Esophagus (tissue), 2 donors: ENCODE data around the gene TRIM8. TPM values are rescaled to one million over a fixed set of nuclear protein-coding genes. Genes with fewer than 3 reads are reported as not detected.

ENCODE experiments used
- H3K27ac ChIP-seq, 2 donors: one replicate each; pipeline ENCODE4 v1.5.1; 2013; ENCODE audit warnings: low read depth in 2 of 2, mild to moderate bottlenecking in 2 of 2, inconsistent platforms in 1 of 2, low read length in 1 of 2, moderate library complexity in 1 of 2
- H3K27me3 ChIP-seq, 2 donors: one replicate each; pipeline ENCODE4 v1.6.1; 2013; ENCODE audit warnings: low read length in 2 of 2, control low read depth in 1 of 2, mild to moderate bottlenecking in 1 of 2; ENCODE audit not compliant: insufficient read depth in 2 of 2, control insufficient read depth in 1 of 2
- H3K36me3 ChIP-seq, 2 donors: one replicate each; pipeline ENCODE4 v1.6.1; 2013; ENCODE audit warnings: low read length in 1 of 2; ENCODE audit not compliant: control insufficient read depth in 2 of 2, insufficient read depth in 2 of 2
- H3K4me1 ChIP-seq, 2 donors: one replicate each; pipeline ENCODE4 v1.6.1; 2013; ENCODE audit warnings: low read length in 1 of 2; ENCODE audit not compliant: control insufficient read depth in 2 of 2, insufficient read depth in 2 of 2
- H3K4me3 ChIP-seq, 2 donors: one replicate each; pipeline ENCODE4 v1.5.1; 2013; ENCODE audit warnings: low read length in 2 of 2, mild to moderate bottlenecking in 2 of 2, low read depth in 1 of 2, moderate library complexity in 1 of 2
- H3K9me3 ChIP-seq, 2 donors: one replicate each; pipeline ENCODE4 v1.6.1; 2013; ENCODE audit warnings: mild to moderate bottlenecking in 2 of 2, low read depth in 1 of 2, low read length in 1 of 2, moderate library complexity in 1 of 2; ENCODE audit not compliant: control insufficient read depth in 2 of 2, insufficient read depth in 1 of 2
- WGBS, 2 donors: extraction: QIAGEN DNeasy Blood & Tissue Kit; methylation state at CpG; one replicate each; pipeline ENCODE4 v1.1.7; 2013; 5-methylcytosine and 5-hydroxymethylcytosine counted together
- polyA plus RNA-seq, 2 donors: library from polyadenylated mRNA; stranded (reverse); fragments of 200-250 nt; gene quantifications; one replicate each; pipeline ENCODE4 v1.2.3, GENCODE V29; 2013
- donor health status: healthy with polysubstance abuse.
- donor health status: Bipolar disorder and iron deficiency.

The TRIM8 gene
- polyA plus RNA-seq, 2 donors = 26.4 to 33.3 TPM

GRCh38 chr10:102673819-102674511 is 29.7 kb downstream of the TRIM8 start:
- Histone ChIP-seq H3K4me1 (peaks cover 15 to 18% of the 10 kb centered on the region in 2 donors), H3K36me3 (no peaks in the 10 kb centered on the region), H3K9me3 (no peaks in the 10 kb centered on the region), H3K27ac (peak overlapping the region; percentile 60 to 77), H3K4me3 (no peak overlapping the region), H3K27me3 (no peaks in the 10 kb centered on the region)
- WGBS, 2 donors = 5 to 14% methylated on average over 19 of the region's 19 CpGs

- Histone ChIP-seq H3K27me3 (no peaks in the 10 kb centered on the region), H3K27ac (peak overlapping the region; percentile 60 to 77), H3K9me3 (no peaks in the 10 kb centered on the region), H3K4me3 (no peak overlapping the region), H3K4me1 (peaks cover 14 to 15% of the 10 kb centered on the region in 2 donors), H3K36me3 (no peaks in the 10 kb centered on the region)
- 23 to 32% methylated on average over 2 of the region's 2 CpGs for WGBS, 2 donors
These were observed 30.3 kb downstream of the TRIM8 start for GRCh38 chr10:102674566-102674965.

GRCh38 chr10:102675011-102675665 is 30.9 kb downstream of the TRIM8 start:
- peak overlapping the region; percentile 34 to 66 for H3K27ac ChIP-seq
- WGBS, 2 donors = 31 to 39% methylated on average over 8 of the region's 8 CpGs
- H3K27me3 ChIP-seq = no peaks in the 10 kb centered on the region
- H3K4me3 ChIP-seq = no peak overlapping the region
- no peaks in the 10 kb centered on the region for H3K9me3 ChIP-seq
- no peaks in the 10 kb centered on the region for H3K36me3 ChIP-seq
- H3K4me1 ChIP-seq = peaks cover 10 to 14% of the 10 kb centered on the region in 2 donors

DNA sequence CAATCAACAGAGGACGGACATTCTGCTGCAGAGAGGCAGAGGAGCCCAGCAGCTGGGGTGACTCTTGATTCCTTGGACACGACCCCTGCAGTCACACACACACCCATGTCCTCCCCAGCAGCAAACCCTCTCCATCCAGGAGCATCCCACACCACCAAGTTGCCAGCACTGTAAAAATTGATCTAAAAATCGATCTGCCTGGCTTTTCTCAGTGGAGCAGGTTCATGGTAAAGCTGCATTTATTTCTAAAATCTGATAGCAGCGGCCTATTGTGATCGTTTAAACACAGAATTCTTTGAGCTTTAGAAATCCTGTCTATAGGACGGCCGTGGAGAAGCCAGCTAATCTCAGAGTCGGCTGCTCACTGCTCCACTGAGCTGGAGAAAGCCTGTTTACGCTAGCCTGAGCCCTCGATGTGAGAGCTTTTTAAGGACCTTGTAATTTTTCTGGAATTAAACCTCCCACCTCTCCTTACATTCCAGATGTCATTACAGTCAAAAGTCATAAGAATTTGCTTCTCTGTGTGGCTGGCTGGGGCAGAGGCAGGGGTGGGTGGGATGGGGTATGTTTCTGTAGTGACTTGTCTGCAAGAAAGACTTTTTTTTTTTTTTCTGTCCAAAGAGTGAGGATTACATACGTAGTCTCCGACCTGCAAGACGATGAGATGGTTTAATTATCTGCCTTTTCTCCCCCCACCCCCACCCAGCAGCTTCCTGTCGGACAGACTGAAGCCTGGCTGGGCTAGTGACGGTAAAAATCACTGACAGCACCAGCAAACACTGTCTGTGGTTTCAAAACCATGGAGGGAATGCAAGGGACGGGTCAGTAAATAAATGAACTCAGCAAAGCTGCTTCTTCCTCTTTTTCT is 31.6 kb downstream of the TRIM8 start:
- whole genome bisulfite sequencing, 2 donors = 26 to 42% methylated on average over 16 of the region's 16 CpGs
- H3K27ac ChIP-seq = peak overlapping the region; percentile 33 to 61
- H3K27me3 ChIP-seq = no peaks in the 10 kb centered on the region
- H3K36me3 ChIP-seq = no peaks in the 10 kb centered on the region
- H3K4me3 ChIP-seq = no peak overlapping the region
- peaks cover 10 to 14% of the 10 kb centered on the region in 2 donors for H3K4me1 ChIP-seq
- no peaks in the 10 kb centered on the region for H3K9me3 ChIP-seq

- 76 to 81% methylated on average over 9 of the region's 9 CpGs for WGBS, 2 donors
- H3K27me3 ChIP-seq = no peaks in the 10 kb centered on the region
- no peak overlapping the region for H3K4me3 ChIP-seq
- H3K9me3 ChIP-seq = no peaks in the 10 kb centered on the region
- peaks cover 10 to 14% of the 10 kb centered on the region in 2 donors for H3K4me1 ChIP-seq
- peak overlapping the region in 1 of 2 donors; percentile 11 for H3K27ac ChIP-seq
- H3K36me3 ChIP-seq = no peaks in the 10 kb centered on the region
These were observed 32.4 kb downstream of the TRIM8 start for GRCh38 chr10:102676534-102677315.

GRCh38 chr10:102677331-102678067 is 33.2 kb downstream of the TRIM8 start:
- no peaks in the 10 kb centered on the region for H3K9me3 ChIP-seq
- 75 to 78% methylated on average over 9 of the region's 9 CpGs for WGBS, 2 donors
- no peak overlapping the region for H3K4me3 ChIP-seq
- peaks cover 10 to 14% of the 10 kb centered on the region in 2 donors for H3K4me1 ChIP-seq
- no peaks in the 10 kb centered on the region for H3K36me3 ChIP-seq
- H3K27me3 ChIP-seq = no peaks in the 10 kb centered on the region
- peak overlapping the region in 1 of 2 donors; percentile 15 for H3K27ac ChIP-seq

GRCh38 chr10:102678068-102678400 is 33.8 kb downstream of the TRIM8 start:
- WGBS, 2 donors = 70 to 83% methylated on average over 9 of the region's 9 CpGs
- Histone ChIP-seq H3K9me3 (no peaks in the 10 kb centered on the region), H3K27ac (peak overlapping the region in 1 of 2 donors; percentile 18), H3K36me3 (no peaks in the 10 kb centered on the region), H3K4me1 (peaks cover 9 to 14% of the 10 kb centered on the region in 2 donors), H3K27me3 (no peaks in the 10 kb centered on the region), H3K4me3 (no peak overlapping the region)

- Histone ChIP-seq H3K4me1 (peaks cover 9 to 14% of the 10 kb centered on the region in 2 donors), H3K4me3 (no peak overlapping the region), H3K27me3 (no peaks in the 10 kb centered on the region), H3K9me3 (no peaks in the 10 kb centered on the region), H3K36me3 (no peaks in the 10 kb centered on the region), H3K27ac (no peak overlapping the region)
- WGBS, 2 donors = 18% methylated on average over 9 of the region's 9 CpGs
These were observed 34.6 kb downstream of the TRIM8 start for GRCh38 chr10:102678842-102679289.
